HCT116 (cell line): ENCODE measurements around the gene TRIM9. TPM values are rescaled to one million over a fixed set of nuclear protein-coding genes. Genes with fewer than 3 reads are reported as not detected.

ENCODE experiments used
- ATAC-seq: fragments of 200-7000 bp; cut with Tn5 transposase; 2 replicates; pipeline ENCODE4 v1.9.1; 2020; ENCODE audit warnings: mild to moderate bottlenecking, moderate library complexity
- BruUV-seq: library from RNA; stranded (reverse); fragments of 400-500 nt; replicated peaks from 2 replicates; lab custom pipeline; 2021; lab: Mats Ljungman, UMichigan
- CTCF ChIA-PET: fragments of 300-600 bp; sonication (Branson Sonifier 250); formaldehyde crosslinking; loops from one replicate; lab custom pipeline; 2021; ENCODE audit warnings: antibody characterized with exemption; lab: Charles Lee
- POLR2A ChIA-PET: fragments of 300-600, 350-600 bp; sonication (Branson Sonifier 250); formaldehyde crosslinking; loops from one replicate; lab custom pipeline; 2021; ENCODE audit warnings: antibody characterized with exemption; lab: Charles Lee
- RAD21 ChIA-PET, 2 experiments: fragments of 300-600 bp; sonication (Branson Sonifier 250); formaldehyde crosslinking; loops; one replicate each; lab custom pipeline; 2023; ENCODE audit warnings: low total read pairs in 2 of 2; ENCODE audit not compliant: uncharacterized antibody in 2 of 2, unreplicated experiment in 2 of 2, low non-redundant PET in 1 of 2; lab: Charles Lee
- DNase-seq: peaks from one replicate; pipeline ENCODE4 v3.0.0-alpha.2; 2010; ENCODE audit warnings: low read depth, low spot score
- H2AFZ ChIP-seq: fragments of 200-600 bp; shearing (Covaris generic), sonication (generic); 2 replicates; pipeline ENCODE4 v1.6.1; 2017; ENCODE audit warnings: low read depth, mixed run types, mixed read lengths, antibody characterized with exemption, low read length; ENCODE audit not compliant: poor library complexity, severe bottlenecking
- H3K27ac ChIP-seq: 2 replicates; pipeline ENCODE4 v1.5.1; 2012; ENCODE audit warnings: low read depth, low read length
- H3K27me3 ChIP-seq: fragments of 200-600 bp; sonication (generic); 2 replicates; pipeline ENCODE4 v1.6.1; 2016; ENCODE audit warnings: mixed run types, low read length, mixed read lengths; ENCODE audit not compliant: insufficient read depth
- H3K36me3 ChIP-seq, 2 experiments: fragments of 200-500 bp in 1 of 2; fragments of 200-600 bp in 1 of 2; sonication (Bioruptor generic) in 1 of 2; sonication (generic) in 1 of 2; 2 replicates each; pipeline versions ENCODE4 v1.5.1 to v1.6.1; 2014 to 2016; ENCODE audit warnings: low read length in 2 of 2, inconsistent platforms in 1 of 2, mixed read lengths in 1 of 2, mixed run types in 1 of 2; ENCODE audit not compliant: insufficient read depth in 2 of 2, control insufficient read depth in 1 of 2
- H3K4me1 ChIP-seq, 2 experiments: fragments of 200-600 bp in 1 of 2; sonication (generic) in 1 of 2; 2 replicates each; pipeline versions ENCODE4 v1.5.1 to v1.6.1; 2012 to 2017; ENCODE audit warnings: low read length in 2 of 2, inconsistent platforms in 1 of 2, mild to moderate bottlenecking in 1 of 2, mixed read lengths in 1 of 2, mixed run types in 1 of 2, moderate library complexity in 1 of 2; ENCODE audit not compliant: insufficient read depth in 2 of 2, control insufficient read depth in 1 of 2
- H3K4me2 ChIP-seq: fragments of 200-600 bp; sonication (generic); 2 replicates; pipeline ENCODE4 v1.6.1; 2017; ENCODE audit warnings: mixed run types, low read length, mixed read lengths
- H3K4me3 ChIP-seq, 2 experiments: fragments of 200-600 bp in 1 of 2; sonication (generic) in 1 of 2; replicated peaks in 1 of 2; 2 replicates each; pipeline ENCODE4 v1.5.1; 2011 to 2016; ENCODE audit warnings: low read length in 2 of 2, control low read depth in 1 of 2, low read depth in 1 of 2, mild to moderate bottlenecking in 1 of 2, mixed read lengths in 1 of 2, mixed run types in 1 of 2
- H3K79me2 ChIP-seq: fragments of 200-600 bp; sonication (generic); 2 replicates; pipeline ENCODE4 v1.6.1; 2017; ENCODE audit warnings: mild to moderate bottlenecking, mixed run types, low read length, moderate library complexity, mixed read lengths; ENCODE audit not compliant: insufficient read depth
- H3K9ac ChIP-seq: fragments of 200-600 bp; sonication (generic); 2 replicates; pipeline ENCODE4 v1.6.1; 2016; ENCODE audit warnings: low read length, mixed read lengths
- H3K9me2 ChIP-seq: fragments of 200-600 bp; sonication (generic), shearing (Covaris generic); 2 replicates; pipeline ENCODE4 v1.6.1; 2017; ENCODE audit warnings: mixed run types, mild to moderate bottlenecking, moderate library complexity; ENCODE audit not compliant: insufficient read depth
- H3K9me3 ChIP-seq, 2 experiments: fragments of 200-500 bp in 1 of 2; fragments of 200-600 bp in 1 of 2; sonication (Bioruptor generic) in 1 of 2; sonication (generic) in 1 of 2; 2 replicates each; pipeline ENCODE4 v1.6.1; 2014 to 2017; ENCODE audit warnings: low read length in 2 of 2, mixed read lengths in 2 of 2, inconsistent platforms in 1 of 2, low read depth in 1 of 2, mild to moderate bottlenecking in 1 of 2, mixed run types in 1 of 2, moderate library complexity in 1 of 2; ENCODE audit not compliant: control insufficient read depth in 1 of 2, insufficient read depth in 1 of 2
- H4K20me1 ChIP-seq: fragments of 200-600 bp; sonication (generic), shearing (Covaris generic); 2 replicates; pipeline ENCODE4 v1.6.1; 2017; ENCODE audit warnings: mixed run types, mild to moderate bottlenecking, moderate library complexity; ENCODE audit not compliant: insufficient read depth
- ATF3 ChIP-seq: IDR thresholded peaks from 2 replicates; pipeline ENCODE4 v1.6.1; 2012
- CBX3 ChIP-seq: IDR thresholded peaks from 2 replicates; pipeline ENCODE4 v1.6.1; 2012; ENCODE audit warnings: low read depth
- CTCF ChIP-seq, 3 experiments: fragments of 200-600 bp in 1 of 3; sonication (generic) in 1 of 3; IDR thresholded peaks in 2 of 3; conservative IDR thresholded peaks in 1 of 3; 2 replicates each; pipeline ENCODE4 v1.5.1; 2012 to 2017; ENCODE audit warnings: low read depth in 2 of 3, low read length in 2 of 3, antibody characterized with exemption in 1 of 3, borderline replicate concordance in 1 of 3, control low read depth in 1 of 3, mild to moderate bottlenecking in 1 of 3, mixed read lengths in 1 of 3, mixed run types in 1 of 3, moderate library complexity in 1 of 3; ENCODE audit not compliant: insufficient read depth in 1 of 3
- EGR1 ChIP-seq: IDR thresholded peaks from 2 replicates; pipeline ENCODE4 v1.6.1; 2012; ENCODE audit warnings: low read depth
- ELF1 ChIP-seq: IDR thresholded peaks from 2 replicates; pipeline ENCODE4 v1.6.1; 2012; ENCODE audit warnings: low read depth, borderline replicate concordance
- EZH2 ChIP-seq: fragments of 200-600 bp; sonication (generic); IDR thresholded peaks from 2 replicates; pipeline ENCODE4 v1.6.1; 2017; ENCODE audit warnings: antibody characterized with exemption, mixed run types
- POLR2A ChIP-seq: IDR thresholded peaks from 2 replicates; pipeline ENCODE4 v1.7.0; 2011; ENCODE audit warnings: borderline replicate concordance; ENCODE audit not compliant: insufficient read depth, insufficient read length; ENCODE audit errors: extremely low read depth
- RAD21 ChIP-seq: IDR thresholded peaks from 2 replicates; pipeline ENCODE4 v1.6.1; 2012; ENCODE audit warnings: low read depth, mild to moderate bottlenecking
- SP1 ChIP-seq: IDR thresholded peaks from 2 replicates; pipeline ENCODE4 v1.6.1; 2012; ENCODE audit warnings: low read depth
- SRF ChIP-seq: IDR thresholded peaks from 2 replicates; pipeline ENCODE4 v1.6.1; 2012; ENCODE audit warnings: low read depth
- TCF7L2 ChIP-seq: IDR thresholded peaks from 2 replicates; pipeline ENCODE4 v1.7.0; 2011; ENCODE audit warnings: borderline replicate concordance, inconsistent platforms; ENCODE audit not compliant: insufficient read depth, insufficient read length; ENCODE audit errors: extremely low read depth
- YY1 ChIP-seq: IDR thresholded peaks from 2 replicates; pipeline ENCODE4 v1.6.1; 2011; ENCODE audit warnings: low read length, low read depth, moderate library complexity, mild to moderate bottlenecking; ENCODE audit not compliant: insufficient replicate concordance; ENCODE audit errors: extremely low read depth
- ZNF274 ChIP-seq: fragments of 200-500 bp; sonication (Bioruptor generic); IDR thresholded peaks from 2 replicates; pipeline ENCODE4 v1.6.1; 2014; ENCODE audit warnings: mild to moderate bottlenecking, low read depth, low read length, inconsistent platforms
- intact Hi-C: fragments of 100-400 bp; cut with micrococcal nuclease; formaldehyde crosslinking; loops from 2 replicates; pipeline ENCODE4 v1.10.0; 2022
- total RNA-seq: library from RNA; stranded (reverse); gene quantifications from one replicate; pipeline ENCODE4 v1.2.1, GENCODE V29; 2021; ENCODE audit not compliant: unreplicated experiment
- TF ChIP-seq, protein P1 (sequence below): IDR thresholded peaks from 2 replicates; pipeline ENCODE4 v1.6.1; 2011; ENCODE audit warnings: mild to moderate bottlenecking, low read length, moderate library complexity; ENCODE audit not compliant: insufficient replicate concordance; ENCODE audit errors: extremely low read depth

Gene TRIM9
- total RNA-seq, 1 experiment from 2014 or later = 4.6 TPM

DNA sequence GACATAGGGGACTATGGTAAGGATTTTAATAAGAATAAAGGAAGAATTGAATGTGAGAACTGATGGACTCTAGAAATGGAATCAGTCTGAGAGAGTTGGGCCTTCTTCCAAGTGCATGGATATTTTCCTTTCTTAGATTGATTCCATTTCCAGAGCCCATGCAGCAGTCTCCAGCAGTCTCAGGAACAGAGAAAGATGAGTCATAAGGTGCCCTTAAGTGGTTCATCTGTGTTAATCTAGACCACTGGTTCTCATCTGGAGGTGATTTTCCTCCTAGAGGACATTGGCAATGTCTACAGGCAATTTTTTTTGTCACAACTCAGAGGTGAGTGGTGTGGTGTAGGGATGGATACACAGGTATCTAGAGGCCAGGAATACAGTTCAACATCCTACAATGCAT lies 25.9 kb downstream of the TRIM9 start:
- H2AFZ ChIP-seq = no peak overlapping the region
- RAD21 ChIA-PET = no interaction called here
- H3K27me3 ChIP-seq = no peaks in the 10 kb centered on the region
- no peaks in the 10 kb centered on the region for H3K4me1 ChIP-seq
- TF ChIP-seq ATF3 (no peak), ELF1 (no peak), EZH2 (no peak), ZNF274 (no peak), SP1 (no peak), CTCF (IDR thresholded peaks at IDR 0.05 in 2 of 3, conservative IDR thresholded peaks at IDR 0.05 in 1 of 3; ENCODE audit: borderline replicate concordance in 1 of 3, insufficient read depth in 1 of 3, low read depth in 2 of 3, low read length in 2 of 3) (no peak), SRF (no peak), CBX3 (no peak), YY1 (no peak), RAD21 (no peak), POLR2A (no peak), TCF7L2 (no peak), EGR1 (no peak)
- TF ChIP-seq, protein P1, sequence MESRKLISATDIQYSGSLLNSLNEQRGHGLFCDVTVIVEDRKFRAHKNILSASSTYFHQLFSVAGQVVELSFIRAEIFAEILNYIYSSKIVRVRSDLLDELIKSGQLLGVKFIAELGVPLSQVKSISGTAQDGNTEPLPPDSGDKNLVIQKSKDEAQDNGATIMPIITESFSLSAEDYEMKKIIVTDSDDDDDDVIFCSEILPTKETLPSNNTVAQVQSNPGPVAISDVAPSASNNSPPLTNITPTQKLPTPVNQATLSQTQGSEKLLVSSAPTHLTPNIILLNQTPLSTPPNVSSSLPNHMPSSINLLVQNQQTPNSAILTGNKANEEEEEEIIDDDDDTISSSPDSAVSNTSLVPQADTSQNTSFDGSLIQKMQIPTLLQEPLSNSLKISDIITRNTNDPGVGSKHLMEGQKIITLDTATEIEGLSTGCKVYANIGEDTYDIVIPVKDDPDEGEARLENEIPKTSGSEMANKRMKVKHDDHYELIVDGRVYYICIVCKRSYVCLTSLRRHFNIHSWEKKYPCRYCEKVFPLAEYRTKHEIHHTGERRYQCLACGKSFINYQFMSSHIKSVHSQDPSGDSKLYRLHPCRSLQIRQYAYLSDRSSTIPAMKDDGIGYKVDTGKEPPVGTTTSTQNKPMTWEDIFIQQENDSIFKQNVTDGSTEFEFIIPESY = no peak
- BruUV-seq = no TSS peak
- CTCF ChIA-PET = no interaction called here
- H3K9me3 ChIP-seq = no peaks in the 10 kb centered on the region
- intact Hi-C loops = no loop called here
- ATAC-seq = peak; percentile 20; the same call in 1 of the 2 replicates
- H3K79me2 ChIP-seq = no peaks in the 10 kb centered on the region
- no peak overlapping the region for H3K4me3 ChIP-seq
- no peaks in the 10 kb centered on the region for H3K36me3 ChIP-seq
- POLR2A ChIA-PET = no interaction called here
- H3K27ac ChIP-seq = no peak overlapping the region
- no peaks in the 10 kb centered on the region for H3K9me2 ChIP-seq
- no peak for DNase-seq
- H4K20me1 ChIP-seq = no peaks in the 10 kb centered on the region
- no peak overlapping the region for H3K4me2 ChIP-seq
- no peak overlapping the region for H3K9ac ChIP-seq
